NOMO-1 (cell line): ENCODE measurements around the gene GRIFIN.

Source experiments
- DNase-seq, 2 experiments: peaks; one replicate each; lab custom pipeline; 2025; ENCODE audit not compliant: unreplicated experiment in 2 of 2; lab: John Stamatoyannopoulos, UW

Gene GRIFIN

GRCh38 chr7:2476298-2476697 is at the start of gene GRIFIN:
Gene GRIFIN (minus strand): TSS chr7:2476398. CDS start chr7:2476383, 15 bp downstream.
- no peak for DNase-seq

- no peak for DNase-seq
These were observed 48.8 kb upstream of the GRIFIN start for GRCh38 chr7:2524808-2525657.

- DNase-seq, result no peak
These were observed 48.0 kb upstream of the GRIFIN start for GRCh38 chr7:2523941-2524807.

- DNase-seq, result no peak
These were observed 47.3 kb upstream of the GRIFIN start for GRCh38 chr7:2523461-2523936.

- DNase-seq, result no peak
These were observed 46.7 kb upstream of the GRIFIN start for GRCh38 chr7:2522780-2523433.

- DNase-seq, result peak in 1 of 2 experiments; percentile 8
These were observed 45.9 kb upstream of the GRIFIN start for GRCh38 chr7:2521952-2522591.

GRCh38 chr7:2521341-2521745 is 45.1 kb upstream of the GRIFIN start:
- DNase-seq, result no peak

- DNase-seq, result peak; percentile 17 to 20
These were observed 44.6 kb upstream of the GRIFIN start for GRCh38 chr7:2520761-2521290.

GRCh38 chr7:2520131-2520760 is 44.0 kb upstream of the GRIFIN start:
- peak in 1 of 2 experiments; percentile 21 for DNase-seq

GRCh38 chr7:2519119-2519930 is 43.1 kb upstream of the GRIFIN start, which contains the start of gene LFNG:
Gene LFNG (plus strand): TSS chr7:2519774. CDS start chr7:2519862, 88 bp downstream.
- DNase-seq, result peak; percentile 77 to 91

- peak in 1 of 2 experiments; percentile 24 for DNase-seq
These were observed 42.5 kb upstream of the GRIFIN start for GRCh38 chr7:2518737-2519118.

- no peak for DNase-seq
These were observed 41.7 kb upstream of the GRIFIN start for GRCh38 chr7:2517678-2518507.

- no peak for DNase-seq
These were observed 40.8 kb upstream of the GRIFIN start for GRCh38 chr7:2517026-2517425.

GRCh38 chr7:2516194-2516555 is 40.0 kb upstream of the GRIFIN start:
- DNase-seq, result no peak

GRCh38 chr7:2515424-2516193 is 39.4 kb upstream of the GRIFIN start:
- no peak for DNase-seq

- DNase-seq, result no peak
These were observed 38.5 kb upstream of the GRIFIN start for GRCh38 chr7:2514473-2515423.
